Activated T-helper 9 cell treated with anti-CD3 and anti-CD28 coated beads, Interleukin-2, amount 50 U/mL, for 16 hours (primary cell): ENCODE data around the gene MPRIP.

Experiments
- DNase-seq: peaks from one replicate; pipeline ENCODE4 v3.0.0-alpha.2; 2020; ENCODE audit warnings: low read depth

Gene MPRIP

DNA sequence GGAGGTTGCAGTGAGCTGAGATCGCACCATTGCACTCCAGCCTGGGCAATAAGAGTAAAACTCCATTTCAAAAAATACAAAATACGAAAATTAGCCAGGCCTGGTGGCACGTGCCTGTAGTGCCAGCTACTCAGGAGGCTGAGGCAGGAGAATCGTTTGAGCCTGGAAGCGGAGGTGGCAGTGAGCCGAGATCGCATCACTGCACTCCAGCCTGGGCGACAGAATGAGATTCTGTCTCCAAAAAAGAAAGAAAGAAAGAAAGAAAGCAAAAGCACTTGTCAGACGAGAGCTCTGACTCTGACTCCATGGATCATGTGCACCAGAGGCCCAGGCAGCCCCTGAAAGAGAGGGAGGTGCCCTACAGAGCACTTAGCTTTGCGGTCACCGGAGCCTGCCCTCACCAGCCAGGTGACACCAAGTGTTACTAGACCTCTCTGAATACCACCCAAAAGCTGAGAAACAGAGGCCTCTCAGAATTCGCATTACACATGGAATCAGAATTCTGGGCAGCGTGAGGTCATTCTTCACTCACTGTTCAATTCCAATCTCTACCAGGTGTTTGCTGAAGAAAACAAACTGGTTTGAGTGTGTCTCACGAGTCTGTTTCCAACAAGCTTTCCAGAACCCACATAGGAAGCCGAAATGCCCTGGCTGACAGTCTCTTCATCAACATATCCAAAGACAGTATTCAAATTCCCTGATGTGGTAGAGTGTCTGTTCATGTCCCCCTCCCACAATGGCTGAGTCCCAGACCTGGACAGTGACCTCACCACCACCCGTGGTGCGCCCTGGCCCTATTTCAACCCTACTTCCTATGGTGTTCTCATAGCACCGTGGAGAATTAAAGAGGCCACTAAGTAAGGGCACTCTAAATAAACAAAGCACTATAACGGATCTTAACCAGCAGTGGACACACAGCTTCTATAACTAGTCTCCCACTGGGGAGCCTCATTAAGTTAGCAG, 193.2 kb downstream of the MPRIP start:
- DNase-seq: no peak

GRCh38 chr17:17236295-17237025, 194.2 kb downstream of the MPRIP start:
- DNase-seq: no peak

- peak; percentile 85 for DNase-seq
Measured at GRCh38 chr17:17237026-17237799, 195.0 kb downstream of the MPRIP start, which contains the start of gene FLCN. FLCN (minus strand) TSS chr17:17237168; CDS start chr17:17228137, 9,031 bp downstream.

DNA sequence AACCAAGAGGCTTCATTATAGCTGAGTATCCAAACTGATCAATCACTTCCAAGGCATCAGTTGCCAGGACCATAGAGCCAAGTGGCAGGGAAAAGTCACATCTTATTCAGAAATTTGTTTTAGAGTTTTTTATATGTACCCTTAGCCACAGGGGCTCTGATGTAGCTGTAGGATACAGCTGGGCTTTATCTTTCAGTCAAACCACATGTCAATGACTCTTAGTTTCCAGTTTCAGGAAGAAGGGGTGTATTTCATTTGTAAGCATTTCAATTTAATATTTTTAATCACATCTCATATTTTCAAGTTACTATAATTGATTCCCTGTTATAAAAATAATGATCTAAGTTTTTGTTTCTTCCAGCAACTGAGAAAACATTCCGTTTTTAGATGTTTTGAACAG, 197.6 kb downstream of the MPRIP start:
- DNase-seq: no peak

- DNase-seq: no peak
Measured at GRCh38 chr17:17241656-17242055, 199.4 kb downstream of the MPRIP start.

DNA sequence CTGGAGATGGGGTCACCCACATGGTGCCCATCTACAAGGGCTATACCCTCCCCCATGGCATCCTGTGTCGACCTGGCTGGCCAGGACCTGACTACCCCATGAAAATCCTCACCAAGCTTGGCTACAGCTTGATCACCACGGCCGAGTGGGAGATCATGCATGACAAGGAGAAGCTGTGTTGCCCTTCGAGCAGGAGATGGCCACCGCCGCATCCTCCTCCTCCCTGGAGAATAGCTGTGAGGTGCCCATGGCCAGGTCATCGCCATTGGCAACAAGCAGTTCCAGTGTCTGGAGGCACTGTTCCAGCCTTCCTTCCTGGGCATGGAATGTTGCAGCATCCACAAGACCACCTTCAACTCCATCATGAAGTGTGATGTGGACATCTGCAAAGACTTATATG, 200.0 kb downstream of the MPRIP start:
- DNase-seq: no peak
